Body of pancreas (tissue), 4 donors: ENCODE measurements around the gene KRTAP3-1.

ENCODE experiments used
- CTCF ChIP-seq, 7 experiments: fragments of 450-650 bp in 4 of 7; fragments of 200-600 bp in 3 of 7; sonication (generic) in 3 of 7; IDR thresholded peaks; one replicate each; pipeline ENCODE4 v1.5.1; 2016 to 2019; ENCODE audit warnings: antibody characterized with exemption in 7 of 7
- POLR2A ChIP-seq, 3 donors: fragments of 450-650 bp; IDR thresholded peaks; one replicate each; pipeline ENCODE4 v1.6.1; 2016; ENCODE audit warnings: antibody characterized with exemption in 3 of 3, mild to moderate bottlenecking in 2 of 3

- TF ChIP-seq POLR2A (IDR thresholded peaks at IDR 0.05) (no peak), CTCF (IDR thresholded peaks at IDR 0.05) (no peak)
Observed at GRCh38 chr17:40978575-40979151, 30.3 kb downstream of the KRTAP3-1 start.
